Kidney (tissue), 14 donors: ENCODE data around the gene HOXC9. TPM values are rescaled to one million over a fixed set of nuclear protein-coding genes. Genes with fewer than 3 reads are reported as not detected.
A peak's percentile ranks its signal among the peaks of the same experiment; 100 is the strongest.

Experiments
- DNase-seq, 5 donors: peaks; one replicate each; pipeline ENCODE4 v3.0.0-alpha.2; 2013 to 2020
- FAIRE-seq: peaks from 2 replicates; lab custom pipeline; 2012; peaks lifted over from hg19 to GRCh38; lab: Jason Lieb, UNC
- H3K27ac ChIP-seq, 2 donors: one replicate each; pipeline ENCODE4 v1.7.0; 2013; ENCODE audit warnings: low read depth in 2 of 2, low read length in 2 of 2, inconsistent platforms in 1 of 2
- H3K27me3 ChIP-seq: one replicate; pipeline ENCODE4 v1.7.1; 2013; ENCODE audit warnings: low read length, inconsistent platforms; ENCODE audit not compliant: control insufficient read depth, insufficient read depth
- H3K36me3 ChIP-seq, 3 donors: one replicate each; pipeline versions ENCODE4 v1.7.0 to v1.7.1; 2013; ENCODE audit warnings: low read length in 3 of 3, control low read depth in 1 of 3, inconsistent platforms in 1 of 3; ENCODE audit not compliant: insufficient read depth in 3 of 3, control insufficient read depth in 2 of 3
- H3K4me1 ChIP-seq, 3 donors: one replicate each; pipeline versions ENCODE4 v1.7.0 to v1.7.1; 2013; ENCODE audit warnings: low read length in 3 of 3, inconsistent platforms in 1 of 3, low read depth in 1 of 3; ENCODE audit not compliant: control insufficient read depth in 2 of 3, insufficient read depth in 2 of 3
- H3K4me3 ChIP-seq, 3 donors: one replicate each; pipeline versions ENCODE4 v1.7.0 to v1.8.1; 2013; ENCODE audit warnings: low read length in 3 of 3, control low read depth in 1 of 3, inconsistent platforms in 1 of 3
- H3K9ac ChIP-seq, 3 donors: one replicate each; pipeline versions ENCODE4 v1.7.0 to v1.7.1; 2013; ENCODE audit warnings: low read length in 3 of 3, control low read depth in 1 of 3, inconsistent platforms in 1 of 3
- H3K9me3 ChIP-seq, 3 donors: one replicate each; pipeline versions ENCODE4 v1.7.0 to v1.7.1; 2013; ENCODE audit warnings: low read length in 3 of 3, control low read depth in 1 of 3, inconsistent platforms in 1 of 3; ENCODE audit not compliant: control insufficient read depth in 2 of 3, insufficient read depth in 1 of 3
- CTCF ChIP-seq: IDR thresholded peaks from 3 replicates; pipeline ENCODE4 v1.5.1; 2012; ENCODE audit warnings: mild to moderate bottlenecking, moderate library complexity, borderline replicate concordance; ENCODE audit not compliant: insufficient read depth; ENCODE audit errors: extremely low read depth
- intact Hi-C: fragments of 100-400 bp; cut with DNase I; formaldehyde crosslinking; loops from one replicate; pipeline ENCODE4 v1.11.1; 2022
- polyA plus RNA-seq: library from polyadenylated mRNA; stranded (reverse); fragments of 350-450 nt; fragmentation: Illumina TruSeq; extraction: RNeasy Lipid Tissue Mini Kit (QIAGEN cat#74804); gene quantifications from one replicate; pipeline ENCODE4 v1.2.3, GENCODE V29; 2014; ENCODE audit warnings: low read depth, low replicate concordance; ENCODE audit not compliant: insufficient read depth
- total RNA-seq: library from RNA; stranded (reverse); fragmentation: NEBNext Ultra II Directional; extraction: Animal tissue kit (Norgen Biotek cat#: 25700); gene quantifications from one replicate; pipeline ENCODE4 v1.2.1, GENCODE V29; 2021
- donor health status: control.
- donor health status: control.
- donor health status: control.
- donor health status: control.
- donor health status: control.
- donor health status: DM: yes; HTN: yes; CAD: no.
- donor health status: Normal renal cell carcinoma (clear cell type).

HOXC9 gene
- total and polyA plus RNA-seq, 2 donors from 2014 or later = 11.7 to 16.5 TPM

- FAIRE-seq = no peak
- intact Hi-C loops = no loop called here
- DNase-seq = peak in 4 of 5 donors; percentile 64 to 75 (median 68)
- Histone ChIP-seq H3K27me3 (no peaks in the 10 kb centered on the region), H3K27ac (peak overlapping the region; percentile 78 to 89), H3K36me3 (no peaks in the 10 kb centered on the region), H3K9ac (peak overlapping the region in 2 of 3 donors; percentile 63 to 77), H3K4me1 (peaks cover 0 to 8% (median 7%) of the 10 kb centered on the region in 3 donors), H3K9me3 (no peaks in the 10 kb centered on the region), H3K4me3 (peak overlapping the region in 2 of 3 donors; percentile 45 to 58)
- no peak for TF ChIP-seq CTCF
Measured at GRCh38 chr12:53981634-53982565, 18.1 kb upstream of the HOXC9 start.

- Histone ChIP-seq H3K4me1 (peaks cover 0 to 12% (median 2%) of the 10 kb centered on the region in 3 donors), H3K27me3 (peaks cover 2% of the 10 kb centered on the region), H3K9me3 (no peaks in the 10 kb centered on the region), H3K4me3 (peak overlapping the region; percentile 16 to 58 (median 45)), H3K36me3 (no peaks in the 10 kb centered on the region), H3K9ac (peak overlapping the region in 2 of 3 donors; percentile 63 to 77), H3K27ac (peak overlapping the region; percentile 78 to 89)
- FAIRE-seq = no peak
- intact Hi-C loops = no loop called here
- no peak for TF ChIP-seq CTCF
- DNase-seq = peak in 3 of 5 donors; percentile 46 to 59 (median 57)
Measured at GRCh38 chr12:53982648-53983567, 17.1 kb upstream of the HOXC9 start.

- H3K36me3 ChIP-seq = no peaks in the 10 kb centered on the region
- no peak for TF ChIP-seq CTCF
- peaks cover 0 to 16% (median 6%) of the 10 kb centered on the region in 3 donors for H3K4me1 ChIP-seq
- intact Hi-C loops = no loop called here
- peak in 3 of 5 donors; percentile 66 to 74 (median 70) for DNase-seq
- H3K9me3 ChIP-seq = no peaks in the 10 kb centered on the region
- peaks cover 2% of the 10 kb centered on the region for H3K27me3 ChIP-seq
- H3K4me3 ChIP-seq = peak overlapping the region; percentile 6 to 58 (median 45)
- FAIRE-seq = no peak
- H3K9ac ChIP-seq = peak overlapping the region in 2 of 3 donors; percentile 63 to 77
- peak overlapping the region; percentile 78 to 89 for H3K27ac ChIP-seq
Measured at GRCh38 chr12:53983568-53983949, 16.4 kb upstream of the HOXC9 start.
